HG03457 (cell line): Measurements from ENCODE around the gene LDLRAD3.
"Not testable (repeated sequence)": the region's sequence is repeated elsewhere in the genome, so short reads cannot be mapped to it uniquely, and the experiment has no call there.

Experiments
- ATAC-seq: cut with Tn5 transposase; IDR thresholded peaks from one replicate; pipeline ENCODE4 v1.9.1; 2021; ENCODE audit warnings: moderate number of reproducible peaks; ENCODE audit not compliant: unreplicated experiment

The LDLRAD3 gene

GRCh38 chr11:36156161-36156816, 212.4 kb downstream of the LDLRAD3 start:
- ATAC-seq: no peak

GRCh38 chr11:36156817-36157519, 213.1 kb downstream of the LDLRAD3 start:
- no peak for ATAC-seq

GRCh38 chr11:36160091-36160490, 216.2 kb downstream of the LDLRAD3 start:
- no peak for ATAC-seq

- ATAC-seq: no peak
Observed at GRCh38 chr11:36161572-36161971, 217.7 kb downstream of the LDLRAD3 start.

GRCh38 chr11:36162006-36162882, 218.4 kb downstream of the LDLRAD3 start:
- no peak for ATAC-seq

GRCh38 chr11:36162883-36163434, 219.1 kb downstream of the LDLRAD3 start:
- no peak for ATAC-seq

- ATAC-seq: no peak
Observed at GRCh38 chr11:36164506-36165250, 220.8 kb downstream of the LDLRAD3 start.

GRCh38 chr11:36165621-36166397, 221.9 kb downstream of the LDLRAD3 start:
- ATAC-seq: no peak

- ATAC-seq: no peak
Observed at GRCh38 chr11:36167073-36167472, 223.2 kb downstream of the LDLRAD3 start.

- no peak for ATAC-seq
Observed at GRCh38 chr11:36167729-36168128, 223.9 kb downstream of the LDLRAD3 start.

GRCh38 chr11:36177836-36178235, 234.0 kb downstream of the LDLRAD3 start:
- ATAC-seq: no peak

- ATAC-seq: no peak
Observed at GRCh38 chr11:36186340-36187175, 242.7 kb downstream of the LDLRAD3 start.

GRCh38 chr11:36187622-36188021, 243.8 kb downstream of the LDLRAD3 start:
- no peak for ATAC-seq

GRCh38 chr11:36189735-36190134, 245.9 kb downstream of the LDLRAD3 start:
- not testable (repeated sequence) for ATAC-seq

GRCh38 chr11:36191941-36192340, 248.1 kb downstream of the LDLRAD3 start:
- no peak for ATAC-seq

GRCh38 chr11:36192425-36193289, 248.8 kb downstream of the LDLRAD3 start:
- ATAC-seq: no peak

GRCh38 chr11:36193290-36193619, 249.4 kb downstream of the LDLRAD3 start:
- ATAC-seq: no peak

GRCh38 chr11:36193721-36194120, 249.9 kb downstream of the LDLRAD3 start:
- no peak for ATAC-seq
